Loucy (cell line): ENCODE results near the gene IHH.

Experiments
- H2AFZ ChIP-seq: fragments of 200-600 bp; sonication (generic); 2 replicates; pipeline ENCODE4 v1.6.0; 2016; ENCODE audit warnings: antibody characterized with exemption, mild to moderate bottlenecking, low read length, moderate library complexity
- H3F3A ChIP-seq: fragments of 200-600 bp; 2 replicates; pipeline ENCODE4 v1.6.0; 2016; ENCODE audit warnings: antibody characterized with exemption, low read depth, mild to moderate bottlenecking
- H3K27me3 ChIP-seq: fragments of 200-600 bp; sonication (generic); 2 replicates; pipeline ENCODE4 v1.6.1; 2014; ENCODE audit warnings: low read length, mild to moderate bottlenecking; ENCODE audit not compliant: insufficient read depth, poor library complexity, severe bottlenecking
- H3K36me3 ChIP-seq: fragments of 200-600 bp; sonication (generic); 2 replicates; pipeline ENCODE4 v1.6.1; 2016; ENCODE audit warnings: low read length; ENCODE audit not compliant: insufficient read depth
- H3K4me1 ChIP-seq: fragments of 200-600 bp; sonication (generic); 2 replicates; pipeline ENCODE4 v1.5.1; 2014; ENCODE audit warnings: low read length, mild to moderate bottlenecking; ENCODE audit not compliant: insufficient read depth, poor library complexity, severe bottlenecking
- H3K4me2 ChIP-seq: fragments of 200-600 bp; sonication (generic); 2 replicates; pipeline ENCODE4 v1.6.0; 2014; ENCODE audit warnings: antibody characterized with exemption, low read length, low read depth, mild to moderate bottlenecking; ENCODE audit not compliant: poor library complexity, severe bottlenecking
- H3K4me3 ChIP-seq: fragments of 200-600 bp; sonication (generic); 2 replicates; pipeline ENCODE4 v1.5.1; 2014; ENCODE audit warnings: low read length, mild to moderate bottlenecking, mixed read lengths; ENCODE audit not compliant: poor library complexity, severe bottlenecking
- H3K79me2 ChIP-seq: fragments of 200-600 bp; sonication (generic); 2 replicates; pipeline ENCODE4 v1.6.1; 2014; ENCODE audit warnings: low read length; ENCODE audit not compliant: insufficient read depth
- H3K9ac ChIP-seq: fragments of 200-600 bp; sonication (generic); 2 replicates; pipeline ENCODE4 v1.6.0; 2014; ENCODE audit warnings: mild to moderate bottlenecking, low read depth, low read length, moderate library complexity; ENCODE audit not compliant: poor library complexity, severe bottlenecking
- H3K9me2 ChIP-seq: fragments of 200-600 bp; sonication (generic); replicated peaks from 2 replicates; pipeline ENCODE4 v1.6.1; 2016; ENCODE audit warnings: low read depth, low read length, mixed read lengths
- H3K9me3 ChIP-seq: fragments of 200-600 bp; sonication (generic); 2 replicates; pipeline ENCODE4 v1.6.1; 2014; ENCODE audit warnings: mild to moderate bottlenecking, antibody characterized with exemption, low read length, low read depth; ENCODE audit not compliant: insufficient read depth
- H4K20me1 ChIP-seq: fragments of 200-600 bp; sonication (generic); 2 replicates; pipeline ENCODE4 v1.6.0; 2014; ENCODE audit warnings: antibody characterized with exemption, low read length, mild to moderate bottlenecking; ENCODE audit not compliant: insufficient read depth, poor library complexity, severe bottlenecking
- CTCF ChIP-seq: fragments of 200-600 bp; sonication (generic); conservative IDR thresholded peaks from 2 replicates; pipeline ENCODE4 v1.5.1; 2014; ENCODE audit warnings: mild to moderate bottlenecking, antibody characterized with exemption, low read length
- EZH2phosphoT487 ChIP-seq: fragments of 200-600 bp; IDR thresholded peaks from 2 replicates; pipeline ENCODE4 v1.6.1; 2018; ENCODE audit warnings: antibody characterized with exemption, mild to moderate bottlenecking, moderate library complexity, borderline replicate concordance

Gene IHH

GRCh38 chr2:219030177-219030940 lies 30.4 kb downstream of the IHH start:
- Histone ChIP-seq H3K9ac (no peak overlapping the region), H3K36me3 (no peaks in the 10 kb centered on the region), H3K9me2 (no peaks in the 10 kb centered on the region), H3K4me1 (no peaks in the 10 kb centered on the region), H3F3A (no peaks in the 10 kb centered on the region), H3K4me2 (no peak overlapping the region), H3K4me3 (no peak overlapping the region), H4K20me1 (no peaks in the 10 kb centered on the region), H3K9me3 (no peaks in the 10 kb centered on the region), H2AFZ (no peak overlapping the region), H3K27me3 (no peaks in the 10 kb centered on the region), H3K79me2 (no peaks in the 10 kb centered on the region)
- TF ChIP-seq EZH2phosphoT487, result no peak

- Histone ChIP-seq H3K36me3 (no peaks in the 10 kb centered on the region), H3K4me3 (no peak overlapping the region), H3K4me1 (no peaks in the 10 kb centered on the region), H3K9me2 (no peaks in the 10 kb centered on the region), H3K9me3 (no peaks in the 10 kb centered on the region), H3K4me2 (no peak overlapping the region), H2AFZ (no peak overlapping the region), H3F3A (no peaks in the 10 kb centered on the region), H3K9ac (no peak overlapping the region), H4K20me1 (no peaks in the 10 kb centered on the region), H3K27me3 (no peaks in the 10 kb centered on the region), H3K79me2 (no peaks in the 10 kb centered on the region)
- TF ChIP-seq EZH2phosphoT487 (no peak), CTCF (peak; percentile 90)
Observed at GRCh38 chr2:219029829-219030165, 30.9 kb downstream of the IHH start.

- Histone ChIP-seq H3K36me3 (no peaks in the 10 kb centered on the region), H4K20me1 (no peaks in the 10 kb centered on the region), H2AFZ (no peak overlapping the region), H3K79me2 (no peaks in the 10 kb centered on the region), H3K27me3 (no peaks in the 10 kb centered on the region), H3K4me1 (no peaks in the 10 kb centered on the region), H3K4me3 (no peak overlapping the region), H3K9me3 (no peaks in the 10 kb centered on the region), H3K4me2 (no peak overlapping the region), H3K9me2 (no peaks in the 10 kb centered on the region), H3K9ac (no peak overlapping the region), H3F3A (no peaks in the 10 kb centered on the region)
- TF ChIP-seq EZH2phosphoT487 (no peak), CTCF (no peak)
Observed at GRCh38 chr2:219028996-219029828, 31.5 kb downstream of the IHH start.
